ENCODE data around the gene MAP2. TPM values are rescaled to one million over a fixed set of nuclear protein-coding genes. Genes with fewer than 3 reads are reported as not detected.
A peak's percentile ranks its signal among the peaks of the same experiment; 100 is the strongest.

MAP2 gene
- polyA plus RNA-seq, 1 donor (not counting 4 experiments of a cell fraction or from before 2014, with no cell fraction given), result 16.2 TPM

GRCh38 chr2:209523867-209524266 is 100.0 kb downstream of the MAP2 start:
- no peak overlapping the region for H3K4me3 ChIP-seq (ENCODE audit: control insufficient read depth in 2 of 3, extremely low read depth in 1 of 3, insufficient read depth in 2 of 3, low read depth in 1 of 3, low read length in 3 of 3)
- H3K4me2 ChIP-seq (ENCODE audit: control insufficient read depth, extremely low read depth, insufficient read depth, low read depth, low read length), result no peak overlapping the region
- H3K4me1 ChIP-seq (ENCODE audit: control insufficient read depth, extremely low read depth, insufficient read depth, low read length), result peaks cover 8% of the 10 kb centered on the region
- TF ChIP-seq EZH2 (IDR thresholded peaks at IDR 0.05; ENCODE audit: low read length) (no peak), CTCF (optimal IDR thresholded peaks at IDR 0.05 in 1 of 3, IDR thresholded peaks at IDR 0.05 in 1 of 3, conservative IDR thresholded peaks at IDR 0.05 in 1 of 3; ENCODE audit: extremely low read depth in 1 of 3, insufficient read depth in 2 of 3, low read length in 3 of 3) (no peak)
- H3K9ac ChIP-seq (ENCODE audit: control insufficient read depth, extremely low read depth, insufficient read depth, low read length), result no peak overlapping the region
- H2AFZ ChIP-seq (ENCODE audit: control insufficient read depth, low read length), result no peak overlapping the region
- no peak for FAIRE-seq
- H3K27ac ChIP-seq (ENCODE audit: control insufficient read depth, insufficient read depth, low read length), result no peak overlapping the region
- no peaks in the 10 kb centered on the region for H3K27me3 ChIP-seq (ENCODE audit: control insufficient read depth, extremely low read depth, insufficient read depth, low read length)
- no peak for DNase-seq (ENCODE audit: low read depth, low spot score)
- H3K36me3 ChIP-seq (ENCODE audit: control insufficient read depth in 2 of 2, extremely low read depth in 1 of 2, insufficient read depth in 2 of 2, low read length in 2 of 2), result no peaks in the 10 kb centered on the region
- no peaks in the 10 kb centered on the region for H3K9me3 ChIP-seq (ENCODE audit: control insufficient read depth, low read depth, low read length)
- H3K79me2 ChIP-seq (ENCODE audit: control insufficient read depth, insufficient read depth, low read length), result no peaks in the 10 kb centered on the region
- H3K9me1 ChIP-seq (ENCODE audit: control insufficient read depth, extremely low read depth, insufficient read depth, low read length), result no peaks in the 10 kb centered on the region
- dilution Hi-C loops (cut with MboI; ENCODE audit: extremely low pct_ligation_motif_present, low sequenced_read_pairs), result no loop called here
- no peaks in the 10 kb centered on the region for H4K20me1 ChIP-seq (ENCODE audit: control insufficient read depth, extremely low read depth, insufficient read depth, low read length)

GRCh38 chr2:209525331-209525730 is 101.5 kb downstream of the MAP2 start:
- no peak for FAIRE-seq
- Histone ChIP-seq H3K36me3 (ENCODE audit: control insufficient read depth in 2 of 2, extremely low read depth in 1 of 2, insufficient read depth in 2 of 2, low read length in 2 of 2) (no peaks in the 10 kb centered on the region), H3K4me2 (ENCODE audit: control insufficient read depth, extremely low read depth, insufficient read depth, low read depth, low read length) (peak overlapping the region; percentile 3), H3K4me3 (ENCODE audit: control insufficient read depth in 2 of 3, extremely low read depth in 1 of 3, insufficient read depth in 2 of 3, low read depth in 1 of 3, low read length in 3 of 3) (no peak overlapping the region), H3K9me1 (ENCODE audit: control insufficient read depth, extremely low read depth, insufficient read depth, low read length) (no peaks in the 10 kb centered on the region), H3K27me3 (ENCODE audit: control insufficient read depth, extremely low read depth, insufficient read depth, low read length) (no peaks in the 10 kb centered on the region), H4K20me1 (ENCODE audit: control insufficient read depth, extremely low read depth, insufficient read depth, low read length) (no peaks in the 10 kb centered on the region), H3K4me1 (ENCODE audit: control insufficient read depth, extremely low read depth, insufficient read depth, low read length) (peaks cover 8% of the 10 kb centered on the region), H3K9ac (ENCODE audit: control insufficient read depth, extremely low read depth, insufficient read depth, low read length) (no peak overlapping the region), H3K79me2 (ENCODE audit: control insufficient read depth, insufficient read depth, low read length) (no peaks in the 10 kb centered on the region), H3K27ac (ENCODE audit: control insufficient read depth, insufficient read depth, low read length) (no peak overlapping the region), H2AFZ (ENCODE audit: control insufficient read depth, low read length) (no peak overlapping the region), H3K9me3 (ENCODE audit: control insufficient read depth, low read depth, low read length) (no peaks in the 10 kb centered on the region)
- TF ChIP-seq CTCF (optimal IDR thresholded peaks at IDR 0.05 in 1 of 3, IDR thresholded peaks at IDR 0.05 in 1 of 3, conservative IDR thresholded peaks at IDR 0.05 in 1 of 3; ENCODE audit: extremely low read depth in 1 of 3, insufficient read depth in 2 of 3, low read length in 3 of 3) (no peak), EZH2 (IDR thresholded peaks at IDR 0.05; ENCODE audit: low read length) (no peak)
- dilution Hi-C loops (cut with MboI; ENCODE audit: extremely low pct_ligation_motif_present, low sequenced_read_pairs), result no loop called here
- DNase-seq (ENCODE audit: low read depth, low spot score), result no peak
